Nephron (organoid): ENCODE results near the gene IPPK.

Source experiments
- H3K27ac Mint-ChIP-seq, 3 experiments: 2 replicates each; pipeline ENCODE4 v1.8.0; 2020; ENCODE audit warnings: mixed read lengths in 3 of 3, mild to moderate bottlenecking in 2 of 3, moderate library complexity in 1 of 3
- H3K27me3 Mint-ChIP-seq: 2 replicates; pipeline ENCODE4 v1.8.0; 2021; ENCODE audit warnings: low read depth, mild to moderate bottlenecking, moderate library complexity, mixed read lengths
- H3K36me3 Mint-ChIP-seq: 2 replicates; pipeline ENCODE4 v1.8.0; 2020; ENCODE audit warnings: low read depth, mixed read lengths
- H3K4me1 Mint-ChIP-seq: 2 replicates; pipeline ENCODE4 v1.8.0; 2020; ENCODE audit warnings: mixed read lengths
- H3K4me3 Mint-ChIP-seq, 3 experiments: 2 replicates each; pipeline ENCODE4 v1.8.0; 2020; ENCODE audit warnings: mild to moderate bottlenecking in 3 of 3, mixed read lengths in 3 of 3, moderate library complexity in 2 of 3
- H3K9me3 Mint-ChIP-seq: 2 replicates; pipeline ENCODE4 v1.8.0; 2020; ENCODE audit warnings: mixed read lengths
- CTCF ChIP-seq, 3 experiments: fragments of 200-600 bp; sonication (generic); IDR thresholded peaks; one replicate each; pipeline ENCODE4 v1.5.0; 2021; ENCODE audit warnings: antibody characterized with exemption in 3 of 3; ENCODE audit not compliant: unreplicated experiment in 3 of 3

Gene IPPK

GRCh38 chr9:92605224-92605623, 64.7 kb downstream of the IPPK start:
- TF ChIP-seq CTCF (IDR thresholded peaks at IDR 0.05; ENCODE audit: unreplicated experiment in 3 of 3) = no peak
- Mint-ChIP-seq H3K27ac (no peak overlapping the region), H3K9me3 (peaks cover 24% of the 10 kb centered on the region), H3K36me3 (peaks cover 4% of the 10 kb centered on the region), H3K27me3 (no peaks in the 10 kb centered on the region), H3K4me3 (no peak overlapping the region), H3K4me1 (peaks cover 40% of the 10 kb centered on the region)

- TF ChIP-seq CTCF (IDR thresholded peaks at IDR 0.05; ENCODE audit: unreplicated experiment in 3 of 3) = no peak
- peaks cover 42% of the 10 kb centered on the region for H3K4me1 Mint-ChIP-seq
- H3K36me3 Mint-ChIP-seq = peaks cover 4% of the 10 kb centered on the region
- no peak overlapping the region for H3K27ac Mint-ChIP-seq
- no peaks in the 10 kb centered on the region for H3K27me3 Mint-ChIP-seq
- H3K9me3 Mint-ChIP-seq = peaks cover 24% of the 10 kb centered on the region
- no peak overlapping the region for H3K4me3 Mint-ChIP-seq
These were observed 65.9 kb downstream of the IPPK start for GRCh38 chr9:92603990-92604389.

- TF ChIP-seq CTCF (IDR thresholded peaks at IDR 0.05; ENCODE audit: unreplicated experiment in 3 of 3) = no peak
- Mint-ChIP-seq H3K27ac (no peak overlapping the region), H3K9me3 (peaks cover 24% of the 10 kb centered on the region), H3K27me3 (no peaks in the 10 kb centered on the region), H3K4me3 (no peak overlapping the region), H3K36me3 (peaks cover 4% of the 10 kb centered on the region), H3K4me1 (peaks cover 38% of the 10 kb centered on the region)
These were observed 66.8 kb downstream of the IPPK start for GRCh38 chr9:92603100-92603499.

DNA sequence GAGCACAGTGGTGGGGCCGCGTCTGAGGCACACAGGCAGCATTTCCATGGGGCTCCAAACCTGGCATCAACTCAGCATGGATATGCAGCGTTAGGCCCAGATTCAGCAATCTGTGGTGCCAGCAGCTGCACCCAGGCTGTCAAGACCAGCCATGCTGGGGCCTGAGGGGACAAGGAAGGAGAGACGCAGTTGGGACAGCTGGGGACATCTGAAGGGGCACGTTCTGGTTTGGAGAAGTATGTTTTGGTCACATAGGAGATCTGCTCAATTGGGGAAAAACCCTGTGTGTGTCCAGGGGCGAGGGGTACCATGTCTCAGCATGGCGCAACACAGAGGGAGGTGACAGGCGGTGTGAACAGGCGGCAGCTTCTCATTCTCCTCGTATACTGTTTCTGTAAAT, 67.5 kb downstream of the IPPK start:
- peak overlapping the region in 1 of 3 experiments; percentile 2 for H3K27ac Mint-ChIP-seq
- no peaks in the 10 kb centered on the region for H3K27me3 Mint-ChIP-seq
- H3K36me3 Mint-ChIP-seq = peaks cover 4% of the 10 kb centered on the region

GRCh38 chr9:92601451-92601850, 68.5 kb downstream of the IPPK start:
- H3K9me3 Mint-ChIP-seq = peaks cover 24% of the 10 kb centered on the region
- no peak for TF ChIP-seq CTCF (IDR thresholded peaks at IDR 0.05; ENCODE audit: unreplicated experiment in 3 of 3)
- H3K27ac Mint-ChIP-seq = peak overlapping the region; percentile 37 to 83 (median 82)
- peaks cover 39% of the 10 kb centered on the region for H3K4me1 Mint-ChIP-seq
- no peak overlapping the region for H3K4me3 Mint-ChIP-seq
- H3K36me3 Mint-ChIP-seq = peaks cover 4% of the 10 kb centered on the region
- no peaks in the 10 kb centered on the region for H3K27me3 Mint-ChIP-seq

More for the DNA sequence above, 67.5 kb downstream of the IPPK start:
- TF ChIP-seq CTCF (IDR thresholded peaks at IDR 0.05; ENCODE audit: unreplicated experiment in 3 of 3) = no peak
- Mint-ChIP-seq H3K4me1 (peaks cover 38% of the 10 kb centered on the region), H3K4me3 (no peak overlapping the region), H3K9me3 (peaks cover 24% of the 10 kb centered on the region)

DNA sequence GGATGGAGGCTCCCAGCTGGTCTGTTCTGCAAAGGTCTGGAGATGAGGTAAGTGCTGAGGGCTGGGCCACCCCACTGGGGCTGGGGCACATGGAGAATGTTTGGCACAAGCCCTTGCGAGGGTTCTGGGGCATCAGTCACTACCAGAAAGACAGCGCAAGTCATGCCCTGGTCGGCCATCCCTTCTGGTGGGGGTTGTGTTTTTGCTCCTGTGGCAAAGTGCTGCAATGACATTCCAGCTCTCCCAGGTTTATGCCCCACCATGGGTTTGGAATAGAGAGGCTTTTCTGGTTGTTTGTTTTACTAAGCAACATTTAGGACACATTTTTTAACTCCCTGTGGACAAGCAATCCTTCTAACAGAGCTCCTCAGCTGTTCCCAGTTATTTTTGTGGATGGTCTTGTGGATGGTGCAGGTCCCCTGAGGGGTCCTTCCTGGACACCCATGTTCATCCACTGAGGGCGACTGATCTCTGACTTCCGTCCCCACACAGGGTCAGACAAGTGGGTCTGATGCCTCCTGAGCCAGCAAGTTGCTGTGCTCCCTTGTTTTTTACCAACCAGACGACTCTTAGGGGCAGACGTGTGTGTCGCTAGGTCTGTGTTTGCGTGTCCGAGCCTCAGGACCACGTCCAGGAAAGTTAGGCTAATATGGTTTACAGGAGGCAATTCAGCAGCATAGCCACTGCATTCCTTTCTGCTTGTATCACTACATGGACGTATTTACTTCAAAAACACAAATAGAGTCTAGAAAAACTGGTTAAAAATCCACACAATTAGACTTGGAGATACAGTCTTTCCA, 69.3 kb downstream of the IPPK start:
- Mint-ChIP-seq H3K27ac (peak overlapping the region; percentile 71 to 89 (median 82)), H3K27me3 (no peaks in the 10 kb centered on the region), H3K4me1 (peaks cover 39% of the 10 kb centered on the region), H3K9me3 (peaks cover 24% of the 10 kb centered on the region), H3K4me3 (no peak overlapping the region), H3K36me3 (peaks cover 4% of the 10 kb centered on the region)
- no peak for TF ChIP-seq CTCF (IDR thresholded peaks at IDR 0.05; ENCODE audit: unreplicated experiment in 3 of 3)
